Measurements from ENCODE around the gene HPDL.

GRCh38 chr1:45348020-45348419 is 21.3 kb downstream of the HPDL start:
- TF ChIP-seq POLR2AphosphoS5 (IDR thresholded peaks at IDR 0.05; ENCODE audit: low read depth, low read length) = no peak
- no peak for TF ChIP-seq TAF1 (IDR thresholded peaks at IDR 0.05; ENCODE audit: borderline replicate concordance, low read depth, low read length)
